Stimulated activated CD8-positive, alpha-beta memory T cell treated with anti-CD3 and anti-CD28 coated beads, Interleukin-4, amount 100 ng/mL, for 1 hour (primary cell): ENCODE measurements around the gene BMP6.

ENCODE experiments used
- DNase-seq, 2 donors: peaks; one replicate each; pipeline ENCODE4 v3.0.0-alpha.2; 2020; ENCODE audit warnings: low read depth in 2 of 2, low spot score in 1 of 2

BMP6 gene

DNA sequence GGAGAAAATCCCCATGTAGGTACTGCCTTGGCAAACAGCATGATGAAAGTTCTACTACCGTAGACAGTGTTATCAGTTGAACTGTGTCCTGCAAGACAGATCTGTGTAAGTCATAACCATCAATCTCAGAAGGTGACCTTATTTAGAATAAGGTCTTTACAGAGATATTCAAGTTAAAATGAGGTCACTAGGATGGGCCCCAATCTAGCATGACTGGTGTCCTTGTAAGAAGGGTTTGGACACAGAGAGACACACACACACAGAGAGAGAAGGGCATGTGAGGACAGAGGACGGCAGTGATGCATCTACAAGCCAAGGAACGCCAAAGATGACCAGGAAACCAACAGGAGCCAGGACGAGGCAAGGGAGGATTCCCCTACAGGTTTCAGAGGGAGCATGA lies 175.9 kb downstream of the BMP6 start:
- DNase-seq = no peak

DNA sequence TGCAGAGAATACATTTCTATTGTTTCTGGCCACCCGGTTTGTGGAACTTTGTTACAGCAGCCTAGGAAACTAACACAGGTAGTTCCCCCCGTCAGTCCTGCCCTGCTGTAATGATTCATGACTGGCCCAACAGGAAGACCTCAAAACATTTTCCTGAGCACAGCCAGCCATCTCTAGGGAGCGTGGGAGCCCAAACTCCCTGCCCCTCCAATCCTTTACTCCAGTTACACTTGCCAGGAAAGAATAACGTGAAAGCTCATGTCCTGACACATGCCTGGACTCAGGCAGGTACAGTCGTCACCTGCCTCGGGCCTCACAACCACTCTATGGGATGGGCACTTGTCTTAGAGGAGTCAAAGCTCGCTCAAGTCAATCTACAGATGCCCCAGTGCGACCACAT lies 176.3 kb downstream of the BMP6 start:
- DNase-seq = no peak

DNA sequence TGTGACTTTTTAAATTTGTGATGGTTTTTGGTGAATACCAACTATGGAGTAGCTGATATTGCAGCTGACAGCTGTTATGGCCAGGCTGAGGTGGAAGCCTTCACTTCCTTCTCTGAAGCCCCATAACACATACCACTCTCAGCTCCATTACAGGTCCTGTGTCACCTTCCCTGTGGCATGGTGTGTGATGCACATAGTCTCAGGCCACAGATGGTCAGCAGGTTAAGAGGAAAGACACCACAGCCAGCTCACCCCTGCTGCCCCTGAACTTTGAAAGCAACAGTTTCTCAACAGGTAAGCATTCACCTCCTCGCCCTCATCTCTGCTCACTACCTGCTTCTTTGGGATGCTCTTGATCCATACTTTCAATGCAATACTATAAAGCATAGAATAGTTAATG lies 177.0 kb downstream of the BMP6 start:
- DNase-seq = no peak

DNA sequence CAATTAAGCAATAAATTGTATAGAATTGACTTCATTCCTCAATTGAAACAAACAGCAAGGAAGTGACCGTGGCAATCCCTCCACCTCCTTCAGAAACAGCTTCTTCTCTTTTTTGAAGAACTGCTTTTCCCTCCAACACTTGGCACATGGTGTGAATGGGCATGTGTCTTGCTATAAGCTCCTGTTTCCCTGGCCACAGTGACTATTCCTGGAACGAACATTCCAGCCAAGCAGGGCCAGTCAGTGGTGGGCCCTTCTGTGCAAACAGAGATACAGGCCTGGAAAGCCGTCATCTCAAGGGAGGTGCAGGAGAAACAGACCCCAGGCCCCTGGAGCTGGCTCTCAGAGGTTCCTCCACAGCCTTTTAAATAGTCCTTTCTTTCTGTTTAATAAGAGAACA lies 177.8 kb downstream of the BMP6 start:
- no peak for DNase-seq

DNA sequence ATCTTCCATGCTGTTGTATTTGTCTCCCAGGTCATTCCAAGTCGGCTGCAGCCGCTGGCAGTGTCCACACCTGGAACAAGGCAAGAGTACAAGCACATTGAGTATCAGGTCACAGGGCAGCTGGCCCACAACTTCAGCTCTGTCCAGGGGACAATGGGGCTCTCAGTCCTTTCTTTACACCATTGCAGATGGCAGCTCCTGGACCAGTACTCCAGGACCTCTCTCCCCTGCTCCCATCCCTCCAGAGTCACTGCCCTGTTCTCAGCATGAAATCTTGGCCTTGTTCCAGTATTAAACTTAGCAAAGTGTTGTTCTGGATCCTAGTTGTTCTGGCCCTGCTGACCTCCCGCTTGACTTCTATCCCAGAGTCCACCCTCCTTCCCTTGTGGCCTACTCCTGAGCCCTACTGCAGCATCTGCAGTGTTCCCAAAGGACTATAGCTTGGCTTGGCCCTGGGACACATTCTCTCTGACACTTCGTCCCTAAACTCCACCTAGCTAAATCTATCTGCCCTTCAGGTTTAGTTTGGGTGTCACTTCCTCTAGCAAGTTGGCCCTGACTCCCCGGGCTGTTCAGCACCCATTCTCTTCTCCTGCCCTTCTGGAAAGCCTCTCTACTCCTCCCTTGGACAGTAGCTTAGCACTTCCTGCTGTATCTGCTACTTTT lies 178.9 kb downstream of the BMP6 start:
- no peak for DNase-seq

DNA sequence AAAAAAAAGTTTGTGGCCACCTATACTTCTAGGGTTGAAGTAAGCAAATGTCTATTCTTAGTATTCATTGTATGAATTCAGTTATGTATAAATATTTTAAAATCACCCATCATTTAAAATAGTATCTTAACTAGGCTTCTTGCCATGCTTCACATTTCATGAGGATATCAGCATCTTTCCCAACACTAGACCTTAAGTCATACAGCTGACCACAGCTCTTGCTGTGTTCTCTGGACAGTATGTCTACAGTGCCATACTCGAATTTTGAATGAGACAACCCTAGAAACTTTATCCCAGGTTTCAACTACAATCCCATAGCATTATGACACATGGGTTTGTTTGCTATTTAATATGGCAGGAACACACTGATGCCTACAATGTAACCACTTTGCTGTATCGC lies 179.5 kb downstream of the BMP6 start:
- no peak for DNase-seq

DNA sequence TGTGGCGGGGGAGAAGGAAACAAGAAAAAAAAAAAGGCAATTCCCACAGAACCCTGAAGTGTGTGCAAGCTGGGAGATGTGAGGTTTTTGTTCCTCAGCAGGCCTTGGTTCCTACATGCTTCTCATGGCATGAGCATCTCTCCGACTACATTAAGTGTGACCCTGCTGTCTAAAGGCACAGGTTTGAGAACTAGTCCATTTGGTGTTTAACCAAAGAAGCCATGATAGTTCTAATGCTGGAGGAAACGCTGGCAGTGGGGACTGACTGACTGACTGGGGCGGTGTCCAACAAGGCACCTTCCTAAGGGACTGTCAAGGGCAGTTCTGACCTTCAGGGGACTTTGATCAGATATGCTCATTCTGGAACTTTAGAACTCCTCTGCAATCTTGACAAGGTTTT lies 180.8 kb downstream of the BMP6 start:
- DNase-seq = no peak

DNA sequence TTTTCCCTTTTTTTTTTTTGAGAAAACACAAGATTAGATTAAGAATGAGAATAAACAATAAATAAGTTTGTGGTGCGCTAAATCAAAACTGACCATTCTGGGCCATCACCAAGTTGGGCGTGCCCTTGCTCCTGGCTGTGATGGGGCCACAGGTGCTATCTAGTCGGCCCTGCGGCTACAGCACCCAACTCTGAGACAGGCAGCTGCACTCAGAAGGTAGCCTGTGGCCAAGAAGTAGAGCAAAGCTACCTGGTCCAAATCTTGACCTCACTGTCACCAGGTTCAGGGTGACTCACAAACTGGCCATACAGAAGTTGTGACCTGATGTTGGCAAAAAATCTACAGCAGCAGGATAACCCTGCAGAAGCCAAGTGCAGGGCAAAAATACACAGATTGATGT lies 181.3 kb downstream of the BMP6 start:
- DNase-seq = no peak

DNA sequence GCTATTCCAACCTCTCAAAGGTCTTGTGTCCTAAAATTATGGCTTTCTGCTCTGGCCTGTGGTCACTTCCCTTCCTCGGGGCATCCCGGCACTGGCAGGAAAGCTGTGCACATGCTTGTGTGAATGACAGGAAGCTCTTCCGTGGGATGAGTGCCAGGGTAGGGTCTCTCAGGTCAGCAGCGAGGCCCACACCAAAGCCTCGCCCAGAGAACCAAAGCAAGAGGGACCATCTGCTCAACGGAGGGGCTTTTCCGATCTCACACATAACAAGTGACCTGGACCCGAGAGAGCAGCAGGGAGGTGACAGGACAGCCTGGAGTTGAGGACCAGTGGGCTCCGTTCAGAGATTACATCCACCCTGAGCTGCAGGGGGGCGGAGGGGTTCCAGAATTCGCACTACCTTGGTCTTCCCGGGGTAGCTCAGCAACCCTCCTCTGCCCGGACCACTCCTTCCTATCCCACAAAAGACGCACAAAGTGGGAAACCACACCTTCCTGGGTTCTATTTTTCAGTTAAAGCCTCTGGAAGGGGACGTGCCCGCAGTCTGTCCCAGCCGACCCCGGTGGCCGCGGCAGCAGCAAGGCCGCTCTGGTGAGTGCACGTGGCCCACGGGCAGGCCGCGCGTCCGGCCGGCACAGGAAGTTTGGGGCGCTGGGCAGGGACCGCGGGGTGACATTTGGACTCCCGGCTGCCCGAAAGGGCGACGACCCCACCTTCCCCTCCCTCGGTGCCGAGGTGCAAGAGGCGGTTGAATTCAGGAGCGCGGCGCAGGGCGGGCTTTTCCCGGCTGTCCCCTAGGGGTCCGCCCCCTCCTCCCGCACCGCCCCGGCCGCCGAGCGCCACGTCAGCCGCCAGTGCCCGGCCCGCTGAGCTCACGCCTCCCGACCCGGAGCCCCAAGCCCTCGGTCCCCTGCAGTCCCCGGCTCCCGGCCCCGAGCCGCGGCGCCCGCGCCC lies 183.7 kb downstream of the BMP6 start:
- DNase-seq = no peak

DNA sequence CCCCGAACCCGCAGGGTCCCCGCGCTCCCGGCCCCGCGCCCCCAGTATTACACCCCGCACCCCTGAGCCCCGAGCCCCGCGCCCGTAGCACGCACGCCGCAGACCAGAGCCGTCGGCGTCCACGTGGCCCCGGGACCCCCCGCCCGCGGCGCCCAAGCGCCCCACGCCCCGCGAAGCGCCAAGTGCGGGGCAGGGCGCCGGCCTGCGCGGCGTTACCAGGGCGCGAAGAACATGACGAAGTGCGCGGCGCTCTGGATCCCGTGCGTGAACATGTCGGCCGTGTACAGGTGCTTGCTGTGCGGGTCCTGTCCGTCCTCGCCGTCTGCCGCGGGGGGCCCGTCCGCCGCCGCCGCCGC lies 184.4 kb downstream of the BMP6 start:
- no peak for DNase-seq

DNA sequence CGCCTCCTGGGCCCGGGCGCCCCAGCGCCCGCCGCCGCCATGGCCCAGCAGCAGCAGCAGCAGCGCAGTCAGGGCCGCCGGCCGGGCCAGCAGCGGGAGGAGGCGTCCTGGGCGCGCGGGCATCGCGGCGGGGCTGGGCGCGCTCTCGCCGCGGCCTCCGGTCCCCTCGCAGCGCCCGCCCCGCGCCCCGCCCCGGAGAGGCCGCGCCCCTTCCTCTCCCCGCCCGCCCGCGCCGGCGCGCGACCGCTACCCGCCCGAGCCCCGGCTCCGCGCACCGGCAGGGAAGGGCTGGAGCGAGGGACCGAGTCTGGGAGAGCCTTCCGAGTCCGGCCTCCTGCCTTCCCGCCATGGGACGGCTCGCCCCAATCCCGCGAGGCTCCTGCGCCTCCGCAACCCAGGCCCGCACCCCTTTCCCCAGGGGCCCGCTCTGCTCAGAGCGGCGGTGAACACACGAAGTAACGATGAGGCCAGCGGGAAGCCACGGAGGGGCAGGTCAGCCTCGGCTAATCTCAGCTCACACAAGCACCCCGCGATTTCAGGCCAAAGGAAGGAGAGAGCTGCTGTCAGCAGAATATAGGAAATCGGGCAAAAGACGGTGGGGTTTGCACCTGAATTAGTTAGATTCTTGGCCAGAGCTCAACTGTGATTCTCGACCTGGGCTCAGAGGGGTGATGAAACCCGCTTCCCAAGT lies 184.9 kb downstream of the BMP6 start, which contains the start of gene TXNDC5:
TSS of gene TXNDC5 (minus strand) at position 135 of the 691 bp plus-strand sequence. CDS start at position 123, 12 bp downstream.
- peak; percentile 25 to 32 for DNase-seq

DNA sequence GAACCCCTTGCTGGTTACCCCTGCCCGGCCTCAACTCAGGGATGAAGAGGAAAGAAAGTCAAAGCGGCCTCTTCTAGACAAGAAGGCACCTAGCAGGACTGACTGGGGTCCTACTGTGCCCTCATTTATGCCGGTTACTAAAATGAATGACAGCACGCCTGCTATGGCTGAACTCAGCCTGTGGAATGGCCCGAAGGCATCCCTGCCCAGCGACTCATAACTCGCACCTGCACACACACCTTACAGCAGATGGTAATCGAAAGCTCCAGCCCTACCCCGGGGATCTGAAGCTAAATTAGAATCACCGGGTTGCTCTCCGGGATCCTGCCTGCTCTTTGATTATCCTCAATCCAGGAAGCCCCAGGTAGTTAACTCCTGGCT lies 185.4 kb downstream of the BMP6 start:
- DNase-seq = no peak

DNA sequence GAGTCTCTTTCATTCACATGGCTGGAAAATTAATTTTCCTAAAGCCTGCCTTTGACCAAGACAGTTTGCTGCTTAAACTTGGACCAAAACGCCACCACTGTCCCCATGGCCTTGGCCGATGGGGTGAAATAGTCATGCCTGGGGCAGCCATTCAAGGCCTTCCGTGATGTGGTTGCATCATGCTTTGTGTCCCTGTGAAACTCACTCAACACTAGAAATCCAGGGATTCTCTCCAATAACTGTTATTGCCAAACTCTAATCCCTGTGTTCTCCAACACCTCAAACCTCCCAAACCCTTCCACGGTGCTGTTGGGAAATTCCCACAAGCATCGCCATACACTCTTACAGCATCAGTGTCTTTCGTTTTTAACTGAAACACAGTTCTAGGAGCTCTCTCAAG lies 186.1 kb downstream of the BMP6 start:
- no peak for DNase-seq

DNA sequence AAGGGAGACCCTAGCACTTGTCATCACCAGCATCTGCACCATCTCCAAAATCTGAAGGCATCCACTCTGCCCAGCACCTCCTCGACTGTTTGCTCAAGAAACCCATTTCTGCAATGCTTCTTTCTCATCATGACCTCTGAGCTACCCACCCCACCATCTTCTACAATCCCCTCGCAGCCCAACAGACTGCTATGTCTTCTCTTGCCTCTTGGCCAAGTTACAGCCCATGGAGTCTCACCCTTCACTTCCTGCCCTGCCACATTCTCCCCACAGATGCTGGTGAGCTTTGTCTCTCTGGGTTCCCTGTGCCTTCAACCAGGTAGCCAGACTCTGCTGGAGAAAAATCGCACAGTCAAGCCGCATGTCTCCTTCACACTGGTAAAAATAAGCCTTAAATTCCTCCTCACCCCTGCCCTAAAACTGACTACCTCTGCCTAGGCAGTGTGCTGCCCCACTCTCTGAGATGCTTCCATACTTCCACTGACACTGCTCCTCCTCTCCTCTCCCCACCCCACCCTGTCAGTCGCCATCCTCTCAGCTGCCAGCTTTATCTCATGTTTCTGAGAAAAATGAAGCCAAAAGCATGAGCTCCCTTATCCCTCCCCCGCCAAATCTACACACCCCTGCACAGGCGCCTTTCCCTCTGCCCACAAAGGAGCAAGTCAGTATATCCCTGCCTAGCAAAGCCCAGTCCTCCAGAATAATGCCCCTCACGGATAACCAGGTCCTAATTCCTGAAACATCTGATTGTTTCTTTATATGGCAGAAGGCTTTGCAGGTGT lies 187.0 kb downstream of the BMP6 start:
- no peak for DNase-seq

DNA sequence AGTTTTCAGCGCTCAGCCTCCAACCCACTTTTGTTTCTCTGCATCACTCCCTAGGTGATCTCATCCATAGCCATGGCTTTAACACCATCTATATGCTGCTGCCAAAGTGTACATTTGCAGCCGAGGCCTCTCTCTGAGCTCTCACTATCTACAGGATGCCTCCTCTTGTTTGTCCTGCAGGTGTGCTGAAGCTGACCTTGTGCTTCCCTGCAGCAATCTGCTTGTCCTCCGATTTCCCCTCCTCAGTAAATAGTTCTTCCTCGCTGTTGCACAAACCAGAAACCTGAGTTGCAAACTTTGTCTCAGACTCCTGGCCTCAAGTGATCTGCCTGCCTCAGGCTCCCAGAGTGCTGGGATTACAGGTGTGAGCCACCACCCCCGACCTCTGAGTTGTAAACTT lies 188.4 kb downstream of the BMP6 start:
- DNase-seq = no peak

DNA sequence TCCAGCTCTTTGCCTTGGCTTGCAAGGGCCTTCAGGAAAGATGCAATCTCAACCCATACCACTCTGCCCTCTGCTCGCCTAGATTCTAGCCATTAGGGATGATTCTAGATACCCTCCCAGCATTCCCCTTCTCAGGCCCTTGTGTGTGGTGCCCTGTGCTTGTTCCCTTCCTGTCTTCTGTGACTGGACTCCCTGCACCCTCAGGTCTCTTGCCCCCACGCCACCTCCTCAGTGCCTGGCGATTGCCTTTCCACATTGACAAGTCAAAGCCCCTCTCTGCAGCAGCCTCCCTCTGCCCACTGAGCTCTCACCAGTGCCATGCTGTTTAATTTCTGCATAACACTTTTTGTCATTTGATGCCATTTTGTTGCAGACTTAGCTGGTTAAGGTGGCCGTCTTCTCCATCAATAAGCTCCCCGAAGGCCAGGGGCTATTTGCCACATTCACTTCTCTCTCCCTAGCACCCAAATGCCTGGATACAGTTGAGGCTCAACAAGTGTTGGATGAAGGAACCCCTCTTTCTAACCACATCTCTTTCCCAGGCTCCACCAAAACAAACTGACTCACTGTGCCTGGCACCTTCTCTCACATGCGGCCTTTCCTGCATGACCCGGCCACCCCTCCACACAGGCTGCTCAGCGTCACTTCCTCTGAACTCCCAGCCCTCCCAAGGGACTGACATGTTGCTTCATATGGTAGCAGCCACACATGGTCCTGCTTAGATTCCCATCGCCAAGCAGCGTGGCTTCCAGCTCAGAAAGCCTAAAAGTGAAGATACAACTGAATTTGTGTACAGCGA lies 189.3 kb downstream of the BMP6 start:
- DNase-seq = no peak

DNA sequence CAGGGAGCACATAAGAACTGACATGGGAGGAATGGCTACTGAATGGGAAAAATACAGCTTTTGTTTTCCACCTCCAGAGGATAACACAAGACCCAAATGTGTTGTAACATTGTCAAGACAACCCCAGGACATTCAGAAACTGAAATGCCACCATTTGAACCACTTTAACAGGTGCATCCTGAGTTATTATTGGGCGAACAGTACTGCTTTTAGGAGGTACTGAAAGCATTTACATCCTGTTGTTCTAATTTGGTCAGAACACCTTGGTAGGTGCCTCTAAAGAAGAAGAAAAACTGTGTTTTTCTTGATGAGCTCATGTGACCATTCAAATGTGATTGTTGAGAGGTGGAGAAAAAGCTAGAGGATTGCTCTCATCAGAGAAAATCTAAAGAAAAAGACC lies 191.1 kb downstream of the BMP6 start:
- DNase-seq = no peak

DNA sequence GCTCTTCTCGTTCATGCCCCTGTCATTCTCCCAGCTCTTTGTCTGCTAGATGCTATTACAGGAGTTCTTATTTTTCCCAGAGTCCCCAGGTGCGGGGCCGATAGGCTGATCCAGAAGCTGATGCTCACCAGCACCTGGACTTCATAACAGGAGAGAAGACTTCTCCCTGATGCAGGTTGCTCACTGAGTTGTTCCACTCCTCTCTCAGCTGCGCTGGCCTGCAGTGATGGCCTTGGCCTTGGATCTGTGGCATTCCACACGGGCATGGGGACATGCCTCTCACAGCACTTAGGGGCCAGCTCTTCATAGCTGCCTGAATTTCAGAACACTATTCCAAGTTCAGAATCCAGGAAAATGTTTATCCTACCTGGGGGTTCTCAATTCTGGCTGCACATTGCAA lies 191.8 kb downstream of the BMP6 start:
- DNase-seq = no peak

DNA sequence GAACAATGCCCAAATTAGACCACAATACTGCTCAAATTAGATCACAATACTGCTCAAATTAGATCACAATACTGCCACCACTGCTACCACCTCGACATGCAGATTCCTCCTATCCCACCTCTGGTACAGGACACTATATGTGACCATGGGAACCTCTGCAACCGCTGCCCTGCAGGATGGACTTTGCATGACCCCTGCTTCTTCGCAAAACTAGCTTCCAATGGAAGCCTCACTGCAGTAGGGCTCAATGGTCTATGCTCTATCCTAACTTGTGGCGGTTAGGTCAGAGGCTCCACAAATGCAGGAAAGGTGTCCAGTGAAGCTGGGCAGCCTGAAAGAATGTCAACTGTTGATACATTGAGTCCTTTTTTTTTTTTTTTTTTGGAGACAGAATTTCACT lies 192.5 kb downstream of the BMP6 start:
- no peak for DNase-seq

DNA sequence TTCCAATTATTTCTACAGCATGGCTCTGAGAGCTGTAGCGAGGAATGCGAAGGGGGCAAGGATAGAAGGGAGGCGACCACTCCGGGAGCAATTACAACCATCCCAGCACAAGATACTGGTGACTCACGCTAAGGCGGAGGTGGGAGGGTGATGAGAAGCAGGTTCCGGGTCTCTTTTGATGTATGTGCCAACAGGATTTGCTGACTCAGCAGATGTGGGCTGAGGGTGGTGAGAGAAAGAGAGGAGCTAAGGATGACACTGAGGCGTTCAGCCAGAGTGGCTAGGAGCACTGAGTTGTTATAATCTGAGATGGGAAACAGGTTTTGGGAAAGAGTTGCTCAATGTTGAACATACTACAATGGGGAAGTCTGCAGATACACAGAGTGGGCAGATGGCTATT lies 194.0 kb downstream of the BMP6 start:
- no peak for DNase-seq
